Stimulated activated CD4-positive, alpha-beta T cell treated with anti-CD3 and anti-CD28 coated beads, TNF-alpha, amount 100 ng/mL, for 24 hours (primary cell): ENCODE data around the gene ME3.

ENCODE experiments used
- DNase-seq, 3 experiments: peaks; one replicate each; pipeline ENCODE4 v3.0.0-alpha.2; 2020; ENCODE audit warnings: low read depth in 3 of 3

ME3 gene

DNA sequence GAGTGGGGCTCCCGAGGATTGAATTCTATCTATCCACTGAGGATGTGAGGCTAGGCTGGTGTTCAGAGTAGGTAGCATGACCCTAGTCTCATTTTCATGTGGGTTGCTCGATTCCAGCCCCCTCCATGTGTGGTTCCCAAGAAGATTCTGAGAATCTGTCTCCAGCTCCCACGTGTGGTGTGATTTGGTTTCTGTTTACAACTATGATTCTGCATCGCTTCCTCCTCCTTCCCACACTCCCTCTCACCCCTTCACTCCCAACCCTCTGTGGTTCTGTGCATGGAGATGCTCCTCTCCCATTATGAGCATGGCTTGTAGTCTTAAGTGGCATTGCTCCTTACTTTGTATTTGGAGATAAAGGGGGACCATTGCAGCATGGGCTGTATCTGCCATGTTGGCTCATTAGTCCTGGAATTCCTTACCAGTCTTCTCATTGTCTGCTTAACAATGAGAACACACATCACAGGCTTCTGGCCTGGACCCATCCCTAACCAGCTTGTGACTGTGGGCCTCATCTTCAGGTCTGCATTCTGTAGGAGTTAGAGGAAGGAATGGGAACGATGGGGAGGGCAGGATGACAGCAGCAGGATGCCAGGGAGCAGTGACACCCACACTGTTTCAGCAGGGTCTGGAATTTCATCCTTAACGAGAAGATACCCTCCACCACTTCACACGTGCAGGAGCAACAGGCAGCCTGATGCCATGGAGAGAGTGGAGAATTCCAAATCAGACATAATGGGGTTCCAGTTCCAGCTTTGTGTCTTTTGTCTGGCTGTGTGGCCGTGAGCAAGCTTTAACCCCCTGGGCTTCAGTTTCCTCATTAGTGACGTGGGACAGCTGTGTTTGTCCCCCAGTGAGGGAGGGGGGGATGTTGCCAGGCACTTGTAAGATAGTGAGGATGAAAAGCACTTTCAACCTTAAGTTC is 211.7 kb downstream of the ME3 start:
- no peak for DNase-seq

DNA sequence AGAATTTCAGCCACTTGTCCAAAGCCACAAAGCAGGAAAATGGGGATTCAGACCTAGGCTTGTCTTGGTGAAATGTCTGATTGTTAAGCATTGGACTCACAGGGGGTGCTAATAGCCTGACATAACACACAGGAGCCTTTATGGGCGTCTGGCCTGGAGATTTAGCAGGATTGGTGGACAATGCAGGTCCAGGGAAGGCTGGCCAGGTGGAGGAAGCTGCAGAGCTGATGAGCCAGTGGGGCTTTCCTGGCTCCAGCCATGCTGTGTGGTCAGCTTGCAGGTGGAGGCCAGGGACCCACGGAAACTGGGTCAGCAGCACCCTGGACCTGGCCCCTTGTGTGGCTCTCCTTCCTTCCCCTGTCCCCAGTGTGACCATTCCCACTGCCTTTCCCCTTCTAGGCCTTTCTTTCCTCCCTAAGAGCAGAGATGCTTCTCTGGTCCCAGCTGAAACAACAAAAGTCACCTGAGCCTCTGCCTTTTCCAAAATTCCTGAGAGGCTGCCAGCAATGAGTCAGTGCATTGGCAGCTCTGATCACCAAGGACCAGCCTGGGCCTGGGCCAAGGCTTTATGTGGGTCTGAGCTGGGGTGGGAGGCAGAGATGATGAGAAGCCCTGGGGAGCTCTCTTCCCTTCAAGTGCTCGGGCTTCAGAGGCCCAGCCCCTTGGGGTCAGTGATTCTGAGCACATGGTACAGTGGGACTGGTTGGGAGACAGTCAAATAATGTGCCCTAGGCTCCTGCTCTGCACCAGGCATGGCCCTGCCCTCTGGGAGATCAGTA is 212.5 kb downstream of the ME3 start:
- DNase-seq = no peak

DNA sequence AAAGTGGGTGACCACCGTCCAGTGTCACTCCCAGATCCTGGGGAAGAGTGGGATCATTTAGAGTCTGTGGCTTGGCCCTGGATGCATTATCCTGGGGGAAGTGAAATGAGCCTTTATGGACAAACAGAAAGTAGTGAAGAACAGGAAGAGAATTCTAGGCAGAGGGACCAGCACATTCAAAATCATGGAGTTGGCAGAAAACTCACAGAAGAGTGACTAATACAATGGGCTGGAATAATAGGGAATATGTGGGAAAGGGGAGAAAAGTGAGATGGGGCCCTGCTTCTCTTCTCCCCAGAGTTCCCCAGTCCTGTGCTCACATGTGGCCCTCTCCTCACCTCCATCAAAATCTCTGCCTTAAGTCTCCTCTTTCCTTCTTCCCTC is 213.4 kb downstream of the ME3 start:
- no peak for DNase-seq

DNA sequence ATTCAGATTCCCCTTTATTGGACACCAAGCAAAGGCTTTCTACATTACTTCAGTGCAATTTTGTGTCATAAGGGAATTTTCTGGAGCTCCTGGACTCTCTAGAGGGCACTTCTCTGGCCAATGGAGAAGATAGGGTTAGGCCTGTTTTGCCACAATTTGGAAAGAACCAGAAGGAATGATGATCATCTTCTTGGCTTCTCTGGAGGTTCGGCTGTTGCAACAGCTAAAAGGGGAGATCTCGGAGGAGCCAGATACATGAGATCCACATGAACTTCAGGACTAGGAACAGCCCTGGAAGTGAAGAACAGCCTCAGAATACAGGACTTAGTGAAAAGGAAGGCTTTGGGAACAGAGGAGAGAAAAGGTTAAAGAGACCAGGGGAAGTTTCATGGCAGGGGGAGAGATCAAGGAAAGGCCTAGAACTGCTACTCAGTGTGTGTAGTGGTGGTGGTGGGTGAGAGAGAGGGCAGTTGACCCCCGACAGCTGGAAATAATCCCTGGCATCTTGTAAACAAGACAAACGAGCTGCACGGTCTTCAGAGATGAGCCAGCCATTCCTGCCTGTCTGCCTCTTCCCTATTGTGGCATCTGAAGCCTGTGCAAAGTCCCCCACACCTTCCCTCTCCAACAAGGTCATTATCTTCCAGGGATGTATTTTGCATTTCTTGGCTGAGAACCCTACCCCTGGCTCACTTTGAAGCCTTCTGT is 214.0 kb downstream of the ME3 start:
- no peak for DNase-seq

DNA sequence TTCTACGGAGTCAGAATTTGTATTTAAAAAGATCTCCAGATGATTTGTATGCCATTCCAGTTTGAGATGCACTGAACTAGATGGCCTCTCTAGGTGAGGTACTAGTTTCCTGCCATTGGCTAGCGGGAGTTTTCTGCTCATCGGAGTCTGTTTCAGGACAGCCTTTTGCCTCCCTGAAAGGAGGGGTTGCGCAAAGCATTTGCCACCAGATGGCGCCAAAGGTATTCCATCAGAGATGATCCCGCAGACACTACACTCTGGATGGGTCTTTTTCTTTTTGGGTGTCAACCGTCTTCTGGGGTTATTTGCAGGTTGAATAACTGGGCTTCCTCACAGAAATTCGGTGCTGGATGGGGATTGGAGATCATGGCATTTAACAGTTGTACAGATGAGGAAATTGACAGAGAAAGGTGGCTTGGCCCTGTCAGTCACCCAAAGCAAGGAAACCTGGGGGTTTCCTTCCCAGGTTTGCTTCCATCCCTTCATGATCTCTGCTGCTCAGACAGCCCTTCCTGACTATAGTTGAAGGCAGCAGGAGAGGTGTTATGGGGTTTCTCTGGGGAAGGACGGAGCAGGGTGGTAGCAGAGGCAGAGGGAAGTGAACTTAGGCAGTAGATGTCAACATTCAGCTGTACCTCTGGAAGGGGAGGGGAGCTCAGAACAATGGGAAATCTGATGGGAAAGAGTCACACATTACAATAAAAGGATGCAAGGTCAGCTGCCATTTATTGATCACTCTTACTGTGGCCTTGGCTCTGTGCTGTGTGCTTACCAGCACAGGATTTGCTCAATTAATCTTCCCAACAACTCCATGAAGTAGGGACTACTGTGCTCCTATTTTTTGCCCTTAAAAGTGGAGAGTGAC is 216.1 kb downstream of the ME3 start:
- peak; percentile 68 to 84 (median 77) for DNase-seq

DNA sequence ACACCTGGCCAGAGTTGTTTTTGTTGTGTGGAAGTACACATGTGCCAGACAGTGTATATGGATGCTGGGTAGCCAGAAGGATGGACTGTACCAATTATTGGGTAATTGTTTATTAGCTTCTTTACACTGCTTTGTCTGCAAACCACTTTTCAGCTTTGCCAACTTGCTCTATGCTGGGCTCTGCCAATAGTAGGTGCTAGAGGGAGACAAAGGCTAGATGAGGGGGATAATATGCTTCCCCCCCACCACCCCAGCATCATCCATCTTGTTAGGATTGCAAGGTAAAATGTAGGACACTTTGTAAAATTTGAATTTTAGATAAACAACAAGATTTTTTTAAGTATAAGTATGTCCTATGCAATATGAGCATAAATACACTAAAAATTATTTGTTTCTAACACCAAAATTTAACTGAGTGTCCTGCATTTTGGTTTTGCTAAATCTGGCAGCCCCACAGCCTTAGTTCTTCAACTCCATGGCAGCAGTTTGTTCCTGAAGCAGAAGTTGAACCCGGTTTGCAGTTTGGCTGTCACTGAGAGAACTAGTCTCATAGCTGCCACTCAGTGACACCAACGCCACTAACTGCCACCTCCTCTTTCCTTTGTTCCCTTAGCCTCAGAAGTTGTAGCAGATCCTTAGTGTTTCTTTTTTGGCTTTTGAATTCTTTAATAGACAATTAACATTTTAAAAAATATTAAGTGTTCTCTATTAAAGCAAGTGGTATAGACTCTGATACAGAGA is 219.0 kb downstream of the ME3 start:
- DNase-seq = no peak

DNA sequence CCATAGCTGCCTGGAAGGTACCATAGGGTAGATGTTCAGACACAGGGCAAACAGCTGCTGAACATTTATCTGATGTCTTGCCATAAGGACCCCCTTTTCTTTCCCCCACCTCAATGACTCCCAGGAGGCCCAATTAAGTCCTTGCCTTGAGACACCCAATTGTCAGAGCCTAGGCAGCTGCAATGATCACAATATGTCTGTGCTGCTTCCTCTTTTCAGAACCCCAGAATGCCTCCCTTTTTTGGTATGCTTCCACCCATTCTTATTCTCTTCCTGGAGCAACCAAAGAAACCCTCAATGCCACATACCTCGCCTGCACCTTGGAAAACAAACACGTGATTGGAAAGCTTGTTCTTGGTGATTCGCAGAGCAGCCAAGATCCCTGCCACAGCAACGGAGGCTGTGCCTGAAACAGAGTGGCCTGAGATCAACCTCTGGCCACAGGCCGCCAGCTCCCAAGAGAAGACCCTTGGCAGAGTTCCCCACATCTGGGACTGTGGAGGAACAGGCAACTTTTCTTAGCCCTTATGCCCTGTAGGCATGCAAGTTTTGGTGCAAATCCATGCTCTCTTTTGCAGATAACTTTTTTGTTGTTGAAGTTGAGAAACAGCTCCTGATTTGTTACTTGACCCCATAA is 222.3 kb downstream of the ME3 start:
- no peak for DNase-seq

DNA sequence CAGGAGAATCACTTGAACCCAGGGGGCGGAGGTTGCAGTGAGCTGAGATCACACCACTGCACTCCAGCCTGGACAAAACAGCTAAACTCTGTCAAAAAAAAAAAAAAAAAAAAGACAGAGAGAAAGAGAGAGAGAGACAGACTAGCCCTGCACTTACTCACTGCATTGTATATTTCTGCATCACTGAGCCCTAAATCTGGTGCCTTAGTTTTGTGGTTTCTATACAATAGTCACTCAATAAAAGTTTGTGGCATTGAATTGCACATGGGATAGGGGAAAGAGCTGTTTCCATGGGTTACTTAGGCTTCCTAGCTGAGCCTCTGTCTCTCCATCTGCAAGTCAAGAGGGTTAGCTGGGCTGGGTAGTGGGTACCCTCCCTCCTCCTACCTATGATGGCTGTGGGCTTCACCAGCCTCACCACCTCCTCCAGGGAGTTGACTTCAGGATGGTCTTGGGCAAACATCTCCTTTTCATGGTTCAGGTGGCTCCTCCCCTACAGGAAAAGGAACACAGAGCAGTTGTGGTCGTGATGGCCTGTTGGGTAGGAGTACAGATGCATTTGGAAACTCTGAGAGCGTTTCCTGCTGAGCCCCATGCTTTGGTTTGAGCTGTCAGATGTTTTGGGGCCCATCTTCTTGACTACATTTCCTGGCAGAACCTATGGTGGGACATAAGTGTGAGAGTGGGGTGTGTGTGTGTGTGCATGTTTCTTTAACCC is 224.5 kb downstream of the ME3 start:
- DNase-seq = peak in 1 of 3 experiments; percentile 29

DNA sequence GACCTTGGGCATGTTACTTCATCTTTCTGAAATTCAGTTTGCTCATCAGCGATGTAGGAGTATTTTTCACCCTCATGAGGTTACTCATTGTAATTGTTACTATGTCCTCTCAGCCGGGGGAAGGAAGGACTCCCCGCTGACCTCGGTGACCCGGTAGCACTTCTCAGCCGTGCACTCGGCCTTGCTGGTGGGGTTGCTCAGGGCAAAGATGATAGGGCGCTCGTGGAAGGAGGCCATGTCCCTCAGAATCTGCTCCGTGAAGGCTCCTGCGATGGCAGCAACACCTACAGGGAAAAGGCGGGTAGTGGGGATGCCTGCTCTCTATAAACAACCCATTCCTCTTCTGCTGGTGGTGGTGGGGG is 225.5 kb downstream of the ME3 start:
- DNase-seq = no peak

DNA sequence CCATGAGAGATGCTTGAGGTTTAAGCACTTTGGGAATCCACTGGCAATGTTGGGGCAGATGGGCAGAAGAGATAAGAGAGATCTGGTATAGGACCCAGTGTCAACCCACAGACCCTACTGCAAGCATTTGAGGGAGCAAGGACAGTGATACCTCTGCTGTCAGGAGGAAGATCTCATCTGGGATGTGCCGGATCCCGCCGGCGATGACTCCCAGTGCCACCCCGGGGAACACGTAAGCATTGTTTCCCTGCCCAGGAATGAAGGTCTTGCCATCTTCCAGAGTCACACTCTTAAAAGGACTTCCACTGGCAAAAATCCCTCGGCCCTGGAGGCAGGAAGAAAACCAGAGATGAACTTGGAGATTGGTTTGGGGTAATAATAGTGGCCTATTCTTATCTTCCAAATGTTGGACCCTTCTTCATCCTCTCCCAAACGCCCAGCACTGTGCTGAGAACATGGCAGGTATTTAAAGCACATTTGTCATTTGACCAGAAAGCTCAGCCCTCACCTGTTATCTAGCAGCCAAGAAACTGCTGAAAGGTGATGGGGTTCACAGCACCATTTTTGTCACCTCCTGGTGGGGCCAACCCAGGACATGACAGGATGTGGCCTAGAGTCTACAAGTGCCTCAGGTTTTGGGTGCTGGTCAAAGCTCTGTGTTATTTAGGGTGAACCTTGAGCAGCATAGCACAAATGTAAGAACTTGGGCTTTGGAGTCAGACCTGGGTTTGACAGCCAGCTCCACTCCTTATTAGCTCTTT is 226.1 kb downstream of the ME3 start:
- no peak for DNase-seq

DNA sequence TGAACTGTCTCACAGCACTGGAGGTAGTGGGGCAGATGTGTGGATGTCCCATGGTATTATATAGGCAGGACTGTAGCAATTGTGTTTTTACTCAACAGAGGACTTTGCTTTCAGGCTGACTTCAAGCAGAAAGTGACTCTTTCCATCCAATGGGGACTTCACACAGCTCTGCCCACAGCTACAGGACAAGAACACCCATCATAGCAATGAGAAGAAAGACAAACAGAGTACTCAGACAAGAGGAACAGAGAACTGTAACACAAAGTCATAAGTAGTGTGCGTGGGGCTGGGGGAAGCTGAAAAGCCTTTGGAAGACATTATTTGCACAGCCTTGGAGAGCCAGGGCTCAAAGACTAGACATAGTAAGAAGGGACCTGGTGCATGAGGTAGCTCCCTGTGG is 227.4 kb downstream of the ME3 start:
- no peak for DNase-seq

DNA sequence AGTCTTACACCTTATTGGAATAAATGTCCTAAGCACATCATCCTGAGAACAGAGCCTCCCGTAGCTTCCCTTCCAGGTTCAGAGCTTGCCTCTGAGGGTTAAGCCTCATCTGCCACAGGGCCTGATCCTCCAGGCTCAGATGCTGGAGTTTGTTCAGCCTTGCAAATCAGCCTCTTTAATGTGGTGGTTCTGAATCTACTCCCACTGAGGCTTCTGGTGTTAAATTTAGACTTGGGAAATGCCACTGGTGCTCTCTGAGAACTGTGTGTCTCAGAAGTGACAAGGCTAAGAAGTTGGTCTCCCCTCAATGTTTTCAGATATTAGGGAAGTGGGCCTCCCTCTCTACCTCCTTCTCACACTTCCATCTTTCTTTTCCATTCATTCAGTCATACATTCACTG is 229.0 kb downstream of the ME3 start:
- no peak for DNase-seq

DNA sequence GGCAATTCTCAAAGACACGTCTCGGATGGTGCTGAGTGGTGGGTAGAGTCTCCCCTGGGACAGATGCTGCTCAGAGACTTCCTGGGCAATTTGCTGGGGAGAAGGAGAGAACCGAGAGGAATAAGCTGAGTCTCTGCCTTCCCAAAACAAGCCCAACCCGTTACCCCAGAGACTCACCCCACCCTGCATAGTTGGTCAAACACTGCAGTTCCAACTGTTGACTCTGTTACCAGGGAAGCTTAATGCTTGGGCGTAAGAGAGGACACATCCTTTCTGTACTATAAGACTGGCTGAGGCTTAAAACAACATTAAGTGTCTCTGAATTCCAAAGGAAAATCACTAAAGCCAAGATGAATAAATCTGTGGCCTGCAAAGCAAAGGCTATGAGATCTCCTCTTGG is 229.6 kb downstream of the ME3 start:
- no peak for DNase-seq

DNA sequence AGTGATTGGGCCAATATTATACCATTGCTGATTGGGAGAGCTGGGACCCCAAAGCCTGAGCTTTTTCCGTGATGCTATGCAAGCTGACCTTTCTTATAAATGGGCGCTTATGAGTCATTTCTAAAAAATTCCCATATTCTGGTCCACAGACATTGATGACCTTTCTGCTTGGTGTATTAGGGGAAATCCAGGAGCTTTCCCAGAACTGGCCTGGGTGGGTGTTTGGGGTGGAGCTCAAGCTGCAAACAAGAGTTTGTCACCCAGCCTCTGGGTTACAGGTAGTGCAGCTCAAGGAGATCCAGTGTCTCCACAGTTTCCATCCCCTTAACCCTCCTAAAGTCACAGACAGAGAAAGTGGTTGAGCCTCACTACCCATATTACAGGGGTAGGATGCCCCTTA is 230.0 kb downstream of the ME3 start:
- peak in 1 of 3 experiments; percentile 32 for DNase-seq

DNA sequence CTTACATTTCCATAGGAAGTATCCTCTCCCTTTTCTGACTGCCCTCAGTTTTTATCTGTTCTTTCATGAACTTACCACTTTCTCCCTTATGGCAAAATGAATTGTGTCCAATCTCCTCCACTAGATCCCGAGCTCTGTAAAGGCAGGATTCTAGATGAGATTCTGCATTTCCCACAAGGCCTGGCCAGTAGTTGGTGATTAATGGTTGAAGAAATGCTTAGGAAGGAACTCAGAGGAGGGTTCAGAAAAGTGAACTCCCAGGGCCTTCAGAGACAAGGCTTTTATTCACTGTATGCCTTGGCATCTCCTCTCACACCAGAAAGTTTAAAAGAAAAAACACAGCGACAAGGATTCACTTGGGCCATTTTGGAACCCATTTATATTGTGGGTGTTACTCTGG is 231.6 kb downstream of the ME3 start:
- no peak for DNase-seq

DNA sequence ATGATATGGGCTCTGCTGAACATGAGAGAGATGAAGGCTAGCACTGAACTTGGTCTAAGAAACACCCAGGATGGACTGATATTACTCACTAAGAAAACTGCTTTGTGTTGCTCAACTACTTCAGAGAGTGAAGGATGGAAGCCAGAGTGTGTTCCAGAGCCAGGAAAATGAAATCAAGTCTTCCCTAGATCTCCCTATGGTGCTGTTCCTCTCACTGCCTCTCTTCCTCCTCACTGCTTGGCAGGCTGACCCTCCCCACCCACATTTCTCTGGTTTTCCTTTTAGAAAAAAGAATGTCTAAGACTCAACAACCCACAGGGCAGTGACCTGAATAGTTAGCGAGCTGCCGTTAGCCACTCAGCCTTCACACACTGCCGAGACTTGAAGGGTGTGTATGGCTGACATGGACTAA is 232.1 kb downstream of the ME3 start:
- no peak for DNase-seq

DNA sequence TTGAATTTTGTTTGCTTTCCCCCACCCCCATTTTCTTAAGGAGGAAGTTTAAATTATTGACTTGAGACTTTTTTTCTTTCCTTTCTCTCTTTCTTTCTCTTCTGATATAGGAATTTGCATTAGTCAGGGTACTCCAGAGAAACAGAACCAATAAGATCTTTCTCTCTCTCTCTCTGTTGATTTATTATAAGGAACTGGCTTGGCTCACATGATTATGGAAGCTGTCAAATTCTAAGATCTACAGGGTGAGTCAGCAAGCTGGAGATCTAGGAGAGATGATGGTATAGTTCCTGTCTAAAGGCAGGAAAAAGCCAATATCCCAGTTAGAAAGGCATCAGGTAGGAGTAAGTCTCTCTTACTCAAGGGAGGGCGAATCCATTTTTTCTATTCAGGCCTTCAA is 233.7 kb downstream of the ME3 start:
- no peak for DNase-seq

DNA sequence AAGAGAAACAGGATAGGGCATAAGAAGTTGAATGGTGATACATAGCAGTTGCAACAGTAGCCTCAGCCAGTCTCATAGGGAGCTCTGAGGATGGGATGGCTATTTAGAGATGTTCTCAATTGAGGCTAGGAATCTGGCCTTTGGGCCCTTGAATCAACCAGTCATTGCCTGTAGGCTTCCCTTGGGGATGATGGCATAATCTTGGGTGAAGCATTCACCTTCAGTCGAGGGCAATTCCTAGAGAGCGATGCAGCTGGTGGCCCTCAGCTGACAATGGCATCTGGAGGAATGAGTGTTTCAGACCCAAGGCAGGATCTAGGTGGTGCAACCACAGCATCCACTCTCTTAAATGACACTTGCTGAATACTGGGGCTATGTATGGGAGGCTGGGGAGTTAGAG is 236.7 kb downstream of the ME3 start:
- DNase-seq = no peak
